PC-3 (cell line): ENCODE data around the gene SLC30A7.

Experiments used
- EZH2 ChIP-seq: fragments of 300-600 bp; sonication (generic); IDR thresholded peaks from one replicate; pipeline ENCODE4 v1.6.1; 2017; ENCODE audit warnings: antibody characterized with exemption, mild to moderate bottlenecking, low read length; ENCODE audit not compliant: unreplicated experiment
- EZH2phosphoT487 ChIP-seq: fragments of 300-600 bp; sonication (generic); IDR thresholded peaks from 2 replicates; pipeline ENCODE4 v1.6.1; 2018; ENCODE audit warnings: mild to moderate bottlenecking, antibody characterized with exemption, low read length, borderline replicate concordance
- TF ChIP-seq, protein P1 (sequence below): fragments of 300-600 bp; sonication (generic); conservative IDR thresholded peaks from 2 replicates; pipeline ENCODE4 v1.5.1; 2017; ENCODE audit warnings: antibody characterized with exemption, low read depth, mild to moderate bottlenecking, low read length

DNA sequence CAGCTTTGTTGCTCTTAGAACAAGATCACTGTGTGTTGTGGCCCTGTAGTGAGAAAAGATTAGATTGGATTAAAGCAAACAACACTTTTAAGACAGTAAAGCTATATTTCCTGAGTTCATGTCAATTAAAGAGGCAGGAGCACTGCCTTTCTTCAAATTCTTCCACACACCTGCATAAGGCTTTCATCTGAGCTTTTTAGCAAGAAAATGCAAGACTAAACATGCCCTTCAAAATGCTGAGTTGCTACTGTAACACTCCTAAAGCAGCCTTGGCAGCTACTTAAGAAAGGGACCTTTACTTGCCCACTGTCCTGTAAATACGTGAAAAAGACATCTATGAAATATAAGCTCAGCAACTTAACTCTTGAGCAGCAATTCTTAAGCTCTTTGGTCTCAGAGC, 117.9 kb downstream of the SLC30A7 start:
- TF ChIP-seq, protein P1, sequence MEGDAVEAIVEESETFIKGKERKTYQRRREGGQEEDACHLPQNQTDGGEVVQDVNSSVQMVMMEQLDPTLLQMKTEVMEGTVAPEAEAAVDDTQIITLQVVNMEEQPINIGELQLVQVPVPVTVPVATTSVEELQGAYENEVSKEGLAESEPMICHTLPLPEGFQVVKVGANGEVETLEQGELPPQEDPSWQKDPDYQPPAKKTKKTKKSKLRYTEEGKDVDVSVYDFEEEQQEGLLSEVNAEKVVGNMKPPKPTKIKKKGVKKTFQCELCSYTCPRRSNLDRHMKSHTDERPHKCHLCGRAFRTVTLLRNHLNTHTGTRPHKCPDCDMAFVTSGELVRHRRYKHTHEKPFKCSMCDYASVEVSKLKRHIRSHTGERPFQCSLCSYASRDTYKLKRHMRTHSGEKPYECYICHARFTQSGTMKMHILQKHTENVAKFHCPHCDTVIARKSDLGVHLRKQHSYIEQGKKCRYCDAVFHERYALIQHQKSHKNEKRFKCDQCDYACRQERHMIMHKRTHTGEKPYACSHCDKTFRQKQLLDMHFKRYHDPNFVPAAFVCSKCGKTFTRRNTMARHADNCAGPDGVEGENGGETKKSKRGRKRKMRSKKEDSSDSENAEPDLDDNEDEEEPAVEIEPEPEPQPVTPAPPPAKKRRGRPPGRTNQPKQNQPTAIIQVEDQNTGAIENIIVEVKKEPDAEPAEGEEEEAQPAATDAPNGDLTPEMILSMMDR, result no peak
- TF ChIP-seq EZH2 (no peak), EZH2phosphoT487 (no peak)
